Measurements from ENCODE around the gene BSG. TPM values are rescaled to one million over a fixed set of nuclear protein-coding genes. Genes with fewer than 3 reads are reported as not detected.

BSG gene
- total and polyA plus RNA-seq, 2 donors (not counting 1 experiment from before 2014, with no cell fraction given): 246 to 325 TPM

DNA sequence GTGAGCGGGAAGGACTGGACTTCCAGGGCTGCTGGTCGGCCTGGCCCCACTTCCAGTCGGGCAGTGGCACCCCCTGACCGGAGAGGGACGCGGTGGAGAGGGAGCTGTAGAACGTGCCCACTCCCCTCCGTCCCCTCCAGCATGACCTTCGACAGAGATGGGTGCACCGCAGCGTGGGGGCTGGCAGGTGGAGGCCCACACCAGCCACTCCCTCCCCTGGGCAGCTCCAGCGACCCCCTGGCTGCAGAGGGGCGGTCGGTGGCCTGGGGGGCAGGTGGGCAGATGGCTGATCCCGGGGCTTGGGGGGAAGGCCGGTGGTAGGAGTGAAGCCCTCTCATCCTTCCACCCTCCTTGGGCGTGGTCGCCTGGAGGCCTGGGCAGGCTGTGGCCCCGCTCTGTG lies 19.7 kb downstream of the BSG start:
- Histone ChIP-seq H3K4me3 (replicated peaks in 1 of 4; ENCODE audit: control extremely low read depth in 1 of 4, insufficient read depth in 1 of 4, low read depth in 3 of 4, low read length in 4 of 4) (no peak overlapping the region), H2AFZ (ENCODE audit: low read length) (no peak overlapping the region), H3K9me3 (ENCODE audit: control insufficient read depth, insufficient read depth, low read depth, low read length) (no peaks in the 10 kb centered on the region), H3K9ac (ENCODE audit: insufficient read depth, low read length) (no peak overlapping the region), H3K27ac (ENCODE audit: insufficient read depth, low read length) (no peak overlapping the region), H4K20me1 (ENCODE audit: control insufficient read depth, extremely low read depth, insufficient read depth, low read length) (no peaks in the 10 kb centered on the region), H3K36me3 (ENCODE audit: control insufficient read depth, insufficient read depth, low read length) (no peaks in the 10 kb centered on the region), H3K4me1 (ENCODE audit: control insufficient read depth, extremely low read depth, insufficient read depth, low read length) (no peaks in the 10 kb centered on the region), H3K27me3 (ENCODE audit: control insufficient read depth, insufficient read depth, low read length) (peaks cover 6% of the 10 kb centered on the region), H3K4me2 (ENCODE audit: extremely low read depth, insufficient read depth, low read length) (no peak overlapping the region), H3K79me2 (ENCODE audit: control insufficient read depth, insufficient read depth, low read length) (no peaks in the 10 kb centered on the region)
- TF ChIP-seq EZH2 (IDR thresholded peaks at IDR 0.05; ENCODE audit: low read length, missing control alignments): no peak
- TF ChIP-seq, protein P1, sequence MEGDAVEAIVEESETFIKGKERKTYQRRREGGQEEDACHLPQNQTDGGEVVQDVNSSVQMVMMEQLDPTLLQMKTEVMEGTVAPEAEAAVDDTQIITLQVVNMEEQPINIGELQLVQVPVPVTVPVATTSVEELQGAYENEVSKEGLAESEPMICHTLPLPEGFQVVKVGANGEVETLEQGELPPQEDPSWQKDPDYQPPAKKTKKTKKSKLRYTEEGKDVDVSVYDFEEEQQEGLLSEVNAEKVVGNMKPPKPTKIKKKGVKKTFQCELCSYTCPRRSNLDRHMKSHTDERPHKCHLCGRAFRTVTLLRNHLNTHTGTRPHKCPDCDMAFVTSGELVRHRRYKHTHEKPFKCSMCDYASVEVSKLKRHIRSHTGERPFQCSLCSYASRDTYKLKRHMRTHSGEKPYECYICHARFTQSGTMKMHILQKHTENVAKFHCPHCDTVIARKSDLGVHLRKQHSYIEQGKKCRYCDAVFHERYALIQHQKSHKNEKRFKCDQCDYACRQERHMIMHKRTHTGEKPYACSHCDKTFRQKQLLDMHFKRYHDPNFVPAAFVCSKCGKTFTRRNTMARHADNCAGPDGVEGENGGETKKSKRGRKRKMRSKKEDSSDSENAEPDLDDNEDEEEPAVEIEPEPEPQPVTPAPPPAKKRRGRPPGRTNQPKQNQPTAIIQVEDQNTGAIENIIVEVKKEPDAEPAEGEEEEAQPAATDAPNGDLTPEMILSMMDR (conservative IDR thresholded peaks at IDR 0.05 in 1 of 2, IDR thresholded peaks at IDR 0.05 in 1 of 2; ENCODE audit: low read depth in 1 of 2, low read length in 2 of 2): no peak
- no peak for DNase-seq (ENCODE audit: low read depth in 2 of 2)

DNA sequence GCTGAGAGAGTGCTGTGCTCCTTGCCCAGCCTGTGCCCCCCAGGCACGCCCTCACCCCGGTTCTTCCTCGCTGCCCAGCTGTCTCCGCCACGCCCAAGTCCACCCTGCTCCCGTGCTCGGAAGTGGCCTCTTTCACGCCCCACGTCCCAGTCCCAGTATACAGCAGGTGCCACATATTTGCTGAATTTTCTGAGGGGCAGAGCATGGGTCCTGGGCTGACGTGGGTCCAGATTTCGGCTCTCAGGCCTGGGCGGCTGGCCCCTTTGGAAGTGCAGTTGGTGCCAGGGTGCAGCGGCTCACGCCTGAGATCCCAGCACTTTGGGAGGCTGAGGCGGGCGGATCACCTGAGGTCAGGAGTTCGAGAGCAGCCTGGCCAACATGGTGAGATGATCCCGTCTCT lies 20.7 kb downstream of the BSG start:
- Histone ChIP-seq H3K27me3 (ENCODE audit: control insufficient read depth, insufficient read depth, low read length) (peaks cover 6% of the 10 kb centered on the region), H4K20me1 (ENCODE audit: control insufficient read depth, extremely low read depth, insufficient read depth, low read length) (no peaks in the 10 kb centered on the region), H3K4me1 (ENCODE audit: control insufficient read depth, extremely low read depth, insufficient read depth, low read length) (no peaks in the 10 kb centered on the region), H3K4me2 (ENCODE audit: extremely low read depth, insufficient read depth, low read length) (no peak overlapping the region), H3K27ac (ENCODE audit: insufficient read depth, low read length) (no peak overlapping the region), H3K9ac (ENCODE audit: insufficient read depth, low read length) (no peak overlapping the region), H3K36me3 (ENCODE audit: control insufficient read depth, insufficient read depth, low read length) (no peaks in the 10 kb centered on the region), H3K9me3 (ENCODE audit: control insufficient read depth, insufficient read depth, low read depth, low read length) (no peaks in the 10 kb centered on the region), H2AFZ (ENCODE audit: low read length) (no peak overlapping the region), H3K4me3 (replicated peaks in 1 of 4; ENCODE audit: control extremely low read depth in 1 of 4, insufficient read depth in 1 of 4, low read depth in 3 of 4, low read length in 4 of 4) (no peak overlapping the region), H3K79me2 (ENCODE audit: control insufficient read depth, insufficient read depth, low read length) (no peaks in the 10 kb centered on the region)
- TF ChIP-seq EZH2 (IDR thresholded peaks at IDR 0.05; ENCODE audit: low read length, missing control alignments): no peak
- TF ChIP-seq, protein P1 (conservative IDR thresholded peaks at IDR 0.05 in 1 of 2, IDR thresholded peaks at IDR 0.05 in 1 of 2; ENCODE audit: low read depth in 1 of 2, low read length in 2 of 2): no peak
- no peak for DNase-seq (ENCODE audit: low read depth in 2 of 2)

DNA sequence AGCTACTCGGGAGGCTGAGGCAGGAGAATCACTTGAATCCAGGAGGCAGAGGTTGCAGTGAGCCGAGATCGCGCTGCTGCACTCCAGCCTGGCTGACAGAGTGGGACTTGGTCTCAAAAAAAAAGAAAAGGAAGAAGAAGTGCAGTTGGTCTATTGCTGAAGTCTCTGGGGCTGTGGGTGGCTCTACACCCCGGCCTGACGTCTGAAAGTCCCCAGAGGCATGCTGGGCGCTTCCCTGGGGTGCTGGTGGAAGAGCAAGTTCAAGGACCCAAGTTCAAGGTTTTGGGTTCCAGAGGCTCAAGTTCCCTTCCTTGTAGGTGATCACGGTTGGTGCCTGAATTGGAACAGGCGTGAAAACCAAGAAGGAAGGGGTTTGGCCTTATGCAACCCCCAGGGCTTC lies 21.1 kb downstream of the BSG start:
- no peaks in the 10 kb centered on the region for H3K79me2 ChIP-seq (ENCODE audit: control insufficient read depth, insufficient read depth, low read length)
- no peak overlapping the region for H3K4me3 ChIP-seq (replicated peaks in 1 of 4; ENCODE audit: control extremely low read depth in 1 of 4, insufficient read depth in 1 of 4, low read depth in 3 of 4, low read length in 4 of 4)
- no peak overlapping the region for H3K9ac ChIP-seq (ENCODE audit: insufficient read depth, low read length)
- H3K36me3 ChIP-seq (ENCODE audit: control insufficient read depth, insufficient read depth, low read length): no peaks in the 10 kb centered on the region
- no peak overlapping the region for H3K27ac ChIP-seq (ENCODE audit: insufficient read depth, low read length)
- no peak overlapping the region for H2AFZ ChIP-seq (ENCODE audit: low read length)
- no peak for TF ChIP-seq EZH2 (IDR thresholded peaks at IDR 0.05; ENCODE audit: low read length, missing control alignments)
- TF ChIP-seq, protein P1 (conservative IDR thresholded peaks at IDR 0.05 in 1 of 2, IDR thresholded peaks at IDR 0.05 in 1 of 2; ENCODE audit: low read depth in 1 of 2, low read length in 2 of 2): no peak
- no peak for DNase-seq (ENCODE audit: low read depth in 2 of 2)
- H3K4me1 ChIP-seq (ENCODE audit: control insufficient read depth, extremely low read depth, insufficient read depth, low read length): no peaks in the 10 kb centered on the region
- no peaks in the 10 kb centered on the region for H4K20me1 ChIP-seq (ENCODE audit: control insufficient read depth, extremely low read depth, insufficient read depth, low read length)
- peaks cover 6% of the 10 kb centered on the region for H3K27me3 ChIP-seq (ENCODE audit: control insufficient read depth, insufficient read depth, low read length)
- no peaks in the 10 kb centered on the region for H3K9me3 ChIP-seq (ENCODE audit: control insufficient read depth, insufficient read depth, low read depth, low read length)
- no peak overlapping the region for H3K4me2 ChIP-seq (ENCODE audit: extremely low read depth, insufficient read depth, low read length)
